Measurements from ENCODE around the gene RHOBTB3. TPM values are rescaled to one million over a fixed set of nuclear protein-coding genes. Genes with fewer than 3 reads are reported as not detected.

The RHOBTB3 gene
- total RNA-seq, 1 experiment from 2014 or later = 95.2 TPM

Other genes with a start within 250 kb of the RHOBTB3 start
- 69.1 TPM for gene SKIC3, start 176.4 kb upstream of the RHOBTB3 start, total RNA-seq (2021; ENCODE audit: unreplicated experiment)
- gene ARSK, start 176.2 kb upstream of the RHOBTB3 start, total RNA-seq (2021; ENCODE audit: unreplicated experiment) = 13.7 TPM
- gene GPR150, start 111.2 kb upstream of the RHOBTB3 start, total RNA-seq (2021; ENCODE audit: unreplicated experiment) = 0.54 TPM
- 2.2 TPM for gene RFESD, start 84.6 kb upstream of the RHOBTB3 start, total RNA-seq (2021; ENCODE audit: unreplicated experiment)
- gene SPATA9, start 48.3 kb upstream of the RHOBTB3 start, total RNA-seq (2021; ENCODE audit: unreplicated experiment) = 0.15 TPM
- gene GLRX, start 91.4 kb downstream of the RHOBTB3 start, total RNA-seq (2021; ENCODE audit: unreplicated experiment) = 5.8 TPM
- 68.5 TPM for gene ELL2, start 230.5 kb downstream of the RHOBTB3 start, total RNA-seq (2021; ENCODE audit: unreplicated experiment)

Measured in Panc1 (cell line).